D721Med (cell line): ENCODE results near the gene TMEM221.

Experiments
- DNase-seq: peaks from one replicate; pipeline ENCODE4 v3.0.0; 2011; ENCODE audit warnings: low spot score; ENCODE audit not compliant: insufficient read length
- FAIRE-seq: peaks from 2 replicates; lab custom pipeline; 2011; peaks lifted over from hg19 to GRCh38; lab: Jason Lieb, UNC
- CTCF ChIP-seq: IDR thresholded peaks from 2 replicates; pipeline ENCODE4 v1.5.1; 2012; ENCODE audit warnings: mild to moderate bottlenecking, control low read depth; ENCODE audit not compliant: insufficient read depth; ENCODE audit errors: missing control alignments

The TMEM221 gene

DNA sequence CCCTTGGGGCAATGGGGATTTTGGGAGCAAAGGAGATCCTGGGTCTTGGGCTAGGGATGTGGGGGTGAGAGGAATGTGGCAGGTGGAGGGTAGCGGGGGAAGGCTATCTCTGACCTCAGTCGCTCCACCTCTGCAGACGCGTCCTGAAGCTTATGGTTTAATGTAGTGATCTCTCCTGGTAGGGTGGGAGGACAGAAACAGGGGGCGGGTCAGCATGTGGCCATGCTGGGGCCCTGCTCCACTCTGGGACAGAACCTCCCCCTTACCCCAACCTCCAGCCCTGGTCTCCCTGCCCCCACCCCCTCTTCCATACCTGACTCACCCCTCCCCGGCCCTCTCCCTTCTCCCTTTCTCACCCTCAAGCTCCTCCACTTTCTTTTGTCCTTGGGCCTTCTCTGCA, 44.5 kb downstream of the TMEM221 start:
- no peak for DNase-seq
- no peak for FAIRE-seq
- TF ChIP-seq CTCF, result no peak

DNA sequence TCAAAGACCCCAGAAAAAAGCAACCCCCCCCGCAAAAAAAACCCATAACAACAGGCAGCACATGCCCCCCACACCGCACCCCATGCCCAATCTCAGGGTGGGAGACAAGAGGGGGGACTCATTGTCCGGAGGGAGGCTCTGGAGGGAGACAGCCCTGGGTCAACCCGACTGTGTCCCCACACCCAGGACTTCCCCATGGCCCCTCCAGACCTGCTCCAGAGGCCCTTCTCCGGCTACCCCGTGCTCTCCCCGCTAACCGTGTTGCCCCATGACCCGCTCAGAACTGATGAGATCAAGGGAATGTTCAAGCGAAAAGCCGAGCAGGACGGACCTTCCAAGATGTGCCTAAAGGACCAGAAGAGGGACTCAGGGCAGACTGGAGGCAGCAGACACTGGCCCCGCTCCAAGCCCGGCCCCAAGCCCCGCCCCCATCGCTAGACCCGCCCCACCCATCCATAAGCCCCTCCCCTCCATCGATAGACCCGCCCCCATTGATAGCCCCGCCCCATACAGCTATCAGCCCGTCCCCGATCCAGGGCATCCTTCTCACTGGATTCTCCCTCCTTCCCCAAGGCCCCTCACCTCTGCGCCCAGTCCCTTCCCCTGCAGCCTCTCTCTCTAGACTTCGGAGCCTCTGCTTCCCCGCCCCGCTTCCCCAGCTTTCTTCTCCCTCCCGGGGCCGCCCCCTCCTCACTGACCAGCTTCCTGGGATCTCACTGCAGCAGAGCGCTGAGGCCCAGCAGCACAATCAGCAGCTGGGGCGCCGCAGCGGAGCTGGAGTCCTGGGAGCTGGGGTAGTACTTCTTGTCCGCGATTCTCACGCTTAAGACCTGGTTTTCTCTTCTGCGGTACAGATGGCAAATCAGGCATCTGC, 45.2 kb downstream of the TMEM221 start:
- TF ChIP-seq CTCF, result no peak
- no peak for FAIRE-seq
- no peak for DNase-seq

- TF ChIP-seq CTCF, result no peak
- no peak for DNase-seq
- no peak for FAIRE-seq
Measured at GRCh38 chr19:17401628-17402027, 46.8 kb downstream of the TMEM221 start.

DNA sequence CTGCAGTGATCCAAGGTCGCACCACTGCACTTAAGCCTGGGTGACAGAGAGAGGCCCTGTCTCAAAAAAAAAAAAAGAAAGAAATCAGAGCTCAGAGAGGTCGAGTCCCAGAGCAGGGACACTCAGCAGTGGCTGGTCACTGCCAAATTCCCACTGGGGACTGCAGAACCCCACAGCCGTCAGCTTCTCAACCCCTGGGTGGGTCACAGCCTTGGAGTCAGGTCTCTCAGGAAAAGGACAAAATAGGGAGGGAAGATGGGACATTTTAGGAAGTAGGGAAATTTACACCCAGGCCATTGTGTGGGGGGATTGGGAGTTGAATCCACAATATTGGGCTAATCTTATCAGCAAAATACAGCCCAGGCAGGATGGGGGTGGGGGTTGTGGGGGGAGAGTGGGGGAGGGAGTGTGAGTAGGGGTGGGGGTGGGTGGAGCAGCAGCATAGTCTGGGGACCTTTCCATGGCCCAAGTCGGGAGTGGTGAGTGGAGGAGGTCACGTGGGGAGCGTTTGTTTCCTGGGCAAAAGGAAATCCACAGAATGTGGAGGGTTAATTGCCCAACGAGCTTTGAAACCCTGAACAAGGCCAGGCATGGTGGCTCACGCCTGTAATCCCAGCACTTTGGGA, 49.5 kb downstream of the TMEM221 start:
- FAIRE-seq, result no peak
- TF ChIP-seq CTCF, result no peak
- no peak for DNase-seq

DNA sequence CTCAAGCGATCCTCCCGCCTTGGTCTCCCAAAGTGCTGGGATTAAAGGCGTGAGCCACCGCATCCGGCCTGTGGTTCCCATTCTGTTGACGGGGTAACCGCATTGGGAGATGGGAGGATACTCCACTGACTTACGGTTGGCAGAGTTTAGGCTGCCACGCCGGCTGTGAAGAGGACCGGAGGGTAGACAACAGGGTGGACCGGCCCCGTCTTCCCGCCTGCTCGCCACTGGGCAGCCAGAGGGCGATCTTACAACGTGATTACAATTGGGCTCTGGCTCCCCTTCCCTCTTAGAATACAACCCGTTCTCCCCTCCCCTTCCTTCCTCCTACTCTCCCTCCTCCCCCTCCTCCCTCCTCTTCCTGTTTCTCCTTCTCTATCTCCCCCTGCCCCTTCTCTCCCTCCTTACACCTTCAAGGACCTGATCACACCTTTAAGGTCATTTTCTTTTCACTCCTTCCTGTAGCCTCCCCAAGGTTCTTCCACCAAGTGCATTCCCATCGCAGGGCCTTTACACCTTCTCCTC, 53.5 kb downstream of the TMEM221 start:
- TF ChIP-seq CTCF, result peak; percentile 84

GRCh38 chr19:17393914-17394313, 54.6 kb downstream of the TMEM221 start, which contains the start of gene CCDC194:
CCDC194 (minus strand) TSS chr19:17394196; CDS start chr19:17394158, 38 bp downstream.
- TF ChIP-seq CTCF, result no peak
- no peak for FAIRE-seq
- DNase-seq, result no peak

More for the DNA sequence above, 53.5 kb downstream of the TMEM221 start:
- DNase-seq (peak; percentile 93), FAIRE-seq (peak; percentile 21)
